HG03064 (cell line): Measurements from ENCODE around the gene USP6.
"Not testable (repeated sequence)": the region's sequence is repeated elsewhere in the genome, so short reads cannot be mapped to it uniquely, and the experiment has no call there.

Experiments used
- ATAC-seq: cut with Tn5 transposase; IDR thresholded peaks from one replicate; pipeline ENCODE4 v1.9.1; 2021; ENCODE audit warnings: low read depth; ENCODE audit not compliant: unreplicated experiment

Gene USP6

GRCh38 chr17:5183410-5183793, 67.6 kb downstream of the USP6 start:
- ATAC-seq: no peak

DNA sequence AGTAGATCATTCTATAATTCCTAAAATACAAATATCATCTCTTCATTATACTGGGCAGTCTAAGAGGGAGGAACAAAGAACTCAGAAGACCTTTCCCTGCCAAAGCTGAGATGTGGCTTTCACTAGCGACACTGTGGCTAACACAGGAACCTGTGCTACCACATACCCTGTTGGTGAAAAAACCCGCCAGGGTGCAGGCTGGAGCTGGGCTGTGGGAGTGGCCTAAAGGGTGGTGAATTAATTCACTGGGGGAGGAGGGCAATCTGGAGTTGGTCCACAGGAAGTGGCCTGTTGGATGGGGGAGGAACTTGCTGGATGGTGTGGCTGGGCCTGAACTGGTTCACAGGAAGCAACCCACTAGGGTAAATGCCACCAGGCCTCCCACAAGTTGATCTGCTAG, 68.5 kb downstream of the USP6 start:
- ATAC-seq: no peak

- peak; percentile 91 for ATAC-seq
Observed at GRCh38 chr17:5191541-5192417, 75.9 kb downstream of the USP6 start, which contains the start of gene ZNF594. TSS of gene ZNF594 (minus strand) at chr17:5191868. CDS start at chr17:5184256, 7,612 bp downstream.

DNA sequence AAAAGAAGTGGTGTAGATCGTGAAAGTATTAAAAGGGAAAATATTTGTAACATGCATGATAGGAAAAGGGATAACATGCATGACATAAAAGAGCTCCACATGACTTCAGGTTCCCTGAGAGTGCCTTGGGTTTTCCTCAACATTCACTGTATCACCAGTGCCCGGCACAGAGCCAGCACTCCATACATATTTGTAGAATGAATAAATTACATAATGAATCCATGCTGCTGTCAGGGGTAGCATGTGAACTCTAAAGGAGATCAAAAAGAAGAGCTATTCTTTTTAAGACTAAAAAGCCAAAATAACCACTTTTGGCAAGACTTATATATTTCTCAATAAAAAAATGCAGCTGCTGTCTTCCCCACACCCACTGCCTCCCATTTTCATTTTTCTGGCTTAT, 78.5 kb downstream of the USP6 start:
- no peak for ATAC-seq

GRCh38 chr17:5198472-5198871, 82.6 kb downstream of the USP6 start:
- ATAC-seq: no peak

DNA sequence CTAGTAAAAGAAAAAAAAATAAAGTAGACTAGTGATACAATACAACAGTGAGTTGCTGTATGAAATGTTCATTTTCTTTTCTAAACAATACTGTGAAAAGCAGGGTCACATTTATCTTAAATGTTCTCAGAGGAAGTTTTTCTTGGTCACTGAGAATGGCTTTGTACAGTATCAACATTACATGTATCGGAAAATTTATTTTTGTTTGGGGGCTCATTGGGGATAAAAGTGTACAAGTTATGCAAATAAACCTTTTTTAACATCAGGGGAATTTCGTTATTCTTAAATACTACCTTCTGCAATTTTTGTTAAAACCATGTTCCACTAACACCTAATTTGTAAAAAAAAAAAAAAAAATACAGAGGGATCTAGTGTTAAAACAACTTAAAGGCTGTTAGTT, 84.5 kb downstream of the USP6 start:
- no peak for ATAC-seq

DNA sequence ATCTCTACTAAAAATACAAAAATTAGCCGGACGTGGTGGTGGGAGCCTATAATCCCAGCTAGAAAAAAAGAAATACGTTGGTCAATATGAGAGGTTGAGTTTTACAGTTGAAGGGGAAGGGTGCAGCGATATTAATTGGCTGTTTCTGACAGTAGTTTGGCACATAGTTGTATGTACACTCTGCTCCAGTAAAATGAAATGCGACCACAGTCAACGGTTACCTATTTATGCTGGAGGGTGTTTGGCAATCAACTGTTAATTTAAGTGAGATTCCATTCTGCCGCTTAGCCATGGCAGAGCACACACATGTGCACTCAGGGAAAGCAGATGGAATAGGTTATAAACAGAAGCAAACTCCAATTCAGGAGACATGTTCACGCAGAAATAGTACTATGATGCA, 85.2 kb downstream of the USP6 start:
- no peak for ATAC-seq

GRCh38 chr17:5203178-5203907, 87.5 kb downstream of the USP6 start:
- ATAC-seq: no peak

DNA sequence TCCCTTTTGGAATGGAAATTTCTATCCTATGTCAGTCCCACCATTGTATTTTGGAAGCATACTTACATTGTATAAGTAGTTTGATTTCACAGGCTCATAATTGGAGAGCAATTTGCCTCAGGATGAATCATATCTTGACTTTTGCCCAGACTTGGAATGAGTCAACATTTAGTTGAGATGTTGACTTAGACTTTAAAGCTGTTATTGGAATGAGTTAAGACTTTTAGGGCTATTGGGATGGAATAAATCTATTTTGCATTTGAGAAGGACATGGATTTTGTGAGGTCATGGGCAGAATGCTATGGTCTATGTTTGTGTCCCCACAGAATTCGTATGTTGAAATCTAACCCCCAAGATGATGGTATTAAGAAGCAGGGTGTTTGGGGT, 88.1 kb downstream of the USP6 start:
- ATAC-seq: no peak

GRCh38 chr17:5209396-5209795, 93.6 kb downstream of the USP6 start:
- ATAC-seq: no peak

GRCh38 chr17:5210091-5210490, 94.3 kb downstream of the USP6 start:
- no peak for ATAC-seq

DNA sequence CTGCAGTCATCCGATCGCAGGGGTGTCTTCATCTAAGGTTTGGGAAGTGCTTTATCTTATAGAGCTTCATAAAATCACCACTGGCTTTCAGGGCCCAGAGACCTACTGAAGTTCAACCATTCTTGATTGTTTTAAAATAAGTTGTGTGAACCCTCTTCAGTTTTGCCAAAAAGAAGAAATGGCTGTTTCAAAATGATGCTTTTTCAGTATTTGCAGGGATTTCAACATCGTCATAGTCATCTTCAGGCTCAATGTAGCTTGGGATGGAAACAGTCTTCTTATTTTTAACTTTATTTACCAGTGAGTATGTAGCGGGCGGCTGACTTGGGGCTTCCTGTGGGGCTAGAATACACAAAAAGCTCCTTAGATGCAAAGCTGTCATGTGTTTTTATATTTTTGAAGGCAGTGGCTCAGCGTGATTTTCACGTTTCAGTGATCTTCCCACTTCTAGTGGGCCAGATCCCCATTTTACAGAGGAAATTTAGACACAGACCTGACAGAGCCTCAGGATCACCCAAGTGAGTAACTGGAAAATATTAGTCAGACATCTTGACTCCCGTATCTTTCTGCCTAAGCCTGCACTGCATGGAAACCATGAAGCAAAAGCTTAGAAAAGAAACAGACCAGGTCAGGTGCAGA, 94.9 kb downstream of the USP6 start:
- no peak for ATAC-seq

- no peak for ATAC-seq
Observed at GRCh38 chr17:5211458-5211857, 95.6 kb downstream of the USP6 start.

- ATAC-seq: not testable (repeated sequence)
Observed at GRCh38 chr17:5217562-5217961, 101.7 kb downstream of the USP6 start.

GRCh38 chr17:5219536-5219935, 103.7 kb downstream of the USP6 start:
- no peak for ATAC-seq

DNA sequence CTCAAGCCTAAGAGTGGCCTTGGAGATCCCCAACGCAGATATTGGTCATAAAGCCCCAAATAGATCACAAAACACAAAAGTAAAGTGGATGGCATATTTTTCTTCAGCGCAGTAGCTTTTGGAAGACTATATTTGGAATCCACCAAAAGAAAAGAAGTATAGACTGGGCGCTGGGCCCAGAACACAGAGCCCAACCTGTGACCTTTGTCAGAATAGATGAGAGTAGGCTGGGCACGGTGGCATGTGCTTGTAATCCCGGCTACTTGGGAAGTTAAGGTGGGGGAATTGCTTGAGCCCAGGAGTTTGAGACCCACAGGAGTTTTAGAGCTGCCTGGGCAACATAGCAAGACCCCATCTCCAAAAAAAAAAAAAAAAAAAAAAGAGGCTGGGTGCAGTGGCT, 104.2 kb downstream of the USP6 start:
- ATAC-seq: no peak

DNA sequence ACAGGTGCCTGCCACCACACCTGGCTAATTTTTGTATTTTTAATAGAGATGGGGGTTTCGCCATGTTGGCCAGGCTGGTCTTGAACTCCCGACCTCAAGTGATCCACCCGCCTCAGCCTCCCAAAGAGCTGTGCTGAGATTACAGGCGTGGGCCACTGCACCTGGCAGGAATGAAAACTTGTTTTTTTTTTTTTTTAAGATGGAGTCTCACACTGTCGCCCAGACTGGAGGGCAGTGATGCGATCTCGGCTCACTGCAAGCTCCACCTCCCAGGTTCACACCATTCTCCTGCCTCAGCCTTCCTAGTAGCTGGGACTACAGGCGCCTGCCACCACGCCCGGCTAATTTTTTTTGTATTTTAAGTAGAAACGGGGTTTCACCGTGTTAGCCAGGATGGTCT, 106.1 kb downstream of the USP6 start:
- not testable (repeated sequence) for ATAC-seq
